ENCODE results near the gene CDK16. TPM values are rescaled to one million over a fixed set of nuclear protein-coding genes. Genes with fewer than 3 reads are reported as not detected.

CDK16 gene
- total RNA-seq, 1 donor from 2014 or later: 49.0 TPM

- POLR2A ChIA-PET: interaction anchor here (0.6 to 2.9 kb wide), 15 partner anchors 27 to 1978 kb away, joined by 3 to 34 read pairs (median 4); partner anchors contain the start of genes CDK16, NDUFB11, RBM10 and USP11
- TF ChIP-seq CTCF (IDR thresholded peaks at IDR 0.05): no peak
- Mint-ChIP-seq H3K27me3 (no peaks in the 10 kb centered on the region), H3K9me3 (no peaks in the 10 kb centered on the region), H3K27ac (peak overlapping the region; percentile 91), H3K4me3 (peak overlapping the region; percentile 92), H3K36me3 (ENCODE audit: low read depth) (peaks cover 24% of the 10 kb centered on the region), H3K4me1 (peaks cover 41% of the 10 kb centered on the region)
- DNase-seq: peak; percentile 61
- intact Hi-C loops (cut with micrococcal nuclease): loop anchor here (1.0 to 5.0 kb wide), 5 partner anchors 45 to 562 kb away; partner anchors contain the start of genes ARAF, RBM10 and ZNF41
- ATAC-seq (ENCODE audit: low read depth): peak; percentile 75
- CTCF ChIA-PET: interaction anchor here (0.9 to 2.4 kb wide), 4 partner anchors 46 to 333 kb away, joined by 3 to 21 read pairs (median 7); partner anchors contain the start of genes NDUFB11 and RBM10
Observed at GRCh38 chrX:47190445-47191269, 27.8 kb upstream of the CDK16 start.

GRCh38 chrX:47191331-47191730, 27.1 kb upstream of the CDK16 start:
- Mint-ChIP-seq H3K4me1 (peaks cover 47% of the 10 kb centered on the region), H3K36me3 (ENCODE audit: low read depth) (peaks cover 24% of the 10 kb centered on the region), H3K27ac (peak overlapping the region; percentile 91), H3K9me3 (no peaks in the 10 kb centered on the region), H3K4me3 (peak overlapping the region; percentile 92), H3K27me3 (no peaks in the 10 kb centered on the region)
- intact Hi-C loops (cut with micrococcal nuclease): loop anchor here (2.0 to 5.0 kb wide), 3 partner anchors 291 to 561 kb away; partner anchors contain the start of gene ZNF41
- TF ChIP-seq CTCF (IDR thresholded peaks at IDR 0.05): no peak
- peak; percentile 21 for ATAC-seq (ENCODE audit: low read depth)
- CTCF ChIA-PET: interaction anchor here (0.9 to 2.4 kb wide), 3 partner anchors 46 to 332 kb away, joined by 3 to 21 read pairs (median 11); partner anchors contain the start of genes NDUFB11 and RBM10
- POLR2A ChIA-PET: interaction anchor here (1.0 to 2.9 kb wide), 8 partner anchors 27 to 365 kb away, joined by 3 to 34 read pairs (median 8); partner anchors contain the start of genes CDK16, NDUFB11, RBM10 and USP11
- DNase-seq: peak; percentile 26

GRCh38 chrX:47191806-47192401, 26.6 kb upstream of the CDK16 start:
- intact Hi-C loops (cut with micrococcal nuclease): loop anchor here (2.0 to 5.0 kb wide), 4 partner anchors 291 to 560 kb away; partner anchors contain the start of genes UXT and ZNF41
- ChIA-PET CTCF (interaction anchor here (0.9 to 2.4 kb wide), 3 partner anchors 47 to 332 kb away, joined by 3 to 21 read pairs (median 11); partner anchors contain the start of genes NDUFB11 and RBM10), POLR2A (interaction anchor here (0.8 to 2.9 kb wide), 6 partner anchors 26 to 331 kb away, joined by 3 to 34 read pairs (median 6); partner anchors contain the start of genes NDUFB11, RBM10 and USP11)
- Mint-ChIP-seq H3K36me3 (ENCODE audit: low read depth) (peaks cover 21% of the 10 kb centered on the region), H3K4me1 (peaks cover 53% of the 10 kb centered on the region), H3K27ac (peak overlapping the region; percentile 91), H3K4me3 (peak overlapping the region; percentile 92), H3K9me3 (no peaks in the 10 kb centered on the region), H3K27me3 (no peaks in the 10 kb centered on the region)
- DNase-seq (no peak), ATAC-seq (ENCODE audit: low read depth) (no peak)
- no peak for TF ChIP-seq CTCF (IDR thresholded peaks at IDR 0.05)

- Mint-ChIP-seq H3K36me3 (ENCODE audit: low read depth) (peaks cover 22% of the 10 kb centered on the region), H3K9me3 (no peaks in the 10 kb centered on the region), H3K27ac (peak within 1 kb of the TSS; percentile 96), H3K4me3 (peak within 1 kb of the TSS; percentile 95), H3K4me1 (peaks cover 58% of the 10 kb centered on the region), H3K27me3 (no peaks in the 10 kb centered on the region)
- intact Hi-C loops (cut with micrococcal nuclease): loop anchor here (1.0 to 5.0 kb wide), 10 partner anchors 25 to 559 kb away; partner anchors contain the start of genes CDK16, ELK1, USP11 and UXT
- DNase-seq (peak; percentile 72), ATAC-seq (ENCODE audit: low read depth) (peak; percentile 71)
- no peak for TF ChIP-seq CTCF (IDR thresholded peaks at IDR 0.05)
- ChIA-PET CTCF (interaction anchor here (1.0 to 2.9 kb wide), 4 partner anchors 191 to 330 kb away, joined by 3 to 12 read pairs (median 5); no protein-coding TSS in a partner anchor), POLR2A (interaction anchor here (0.7 to 1.3 kb wide), 8 partner anchors 24 to 457 kb away, joined by 3 to 10 read pairs (median 4); partner anchors contain the start of genes NDUFB11 and RBM10)
Observed at GRCh38 chrX:47193475-47194193, 24.8 kb upstream of the CDK16 start, which contains the start of gene UBA1. Gene UBA1, plus strand, starts transcription at chrX:47193829. Its CDS starts 4,974 bp downstream, at chrX:47198803.

Data from activated B cell treated with CpG ODN at 0.5 μM for 24 hours (primary cell).